Glomerular visceral epithelial cell (primary cell): Measurements from ENCODE around the gene GUCA1A.
"Not testable (repeated sequence)": the region's sequence is repeated elsewhere in the genome, so short reads cannot be mapped to it uniquely, and the experiment has no call there.

Experiments used
- DNase-seq: peaks from one replicate; pipeline ENCODE4 v3.0.0-alpha.2; 2016; ENCODE audit errors: extremely low spot score

The GUCA1A gene

DNA sequence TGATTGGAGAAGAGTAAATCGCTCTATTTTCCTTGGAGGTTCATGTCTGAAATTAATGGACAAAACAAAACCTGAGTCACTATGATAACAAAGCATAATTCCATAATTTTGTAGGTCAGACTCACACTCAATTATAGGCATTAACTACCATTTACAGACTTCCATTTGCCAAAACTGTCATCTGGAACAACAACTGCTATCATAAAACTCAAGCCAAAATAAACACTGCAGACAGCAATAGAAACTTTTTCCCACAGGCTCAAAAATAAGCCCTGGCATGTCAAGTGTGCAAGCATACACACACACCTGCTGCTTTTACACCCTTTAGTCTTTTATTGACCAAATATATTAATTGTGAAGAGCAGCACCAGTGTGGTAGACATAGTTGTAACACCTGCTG is 37.4 kb downstream of the GUCA1A start:
- no peak for DNase-seq

DNA sequence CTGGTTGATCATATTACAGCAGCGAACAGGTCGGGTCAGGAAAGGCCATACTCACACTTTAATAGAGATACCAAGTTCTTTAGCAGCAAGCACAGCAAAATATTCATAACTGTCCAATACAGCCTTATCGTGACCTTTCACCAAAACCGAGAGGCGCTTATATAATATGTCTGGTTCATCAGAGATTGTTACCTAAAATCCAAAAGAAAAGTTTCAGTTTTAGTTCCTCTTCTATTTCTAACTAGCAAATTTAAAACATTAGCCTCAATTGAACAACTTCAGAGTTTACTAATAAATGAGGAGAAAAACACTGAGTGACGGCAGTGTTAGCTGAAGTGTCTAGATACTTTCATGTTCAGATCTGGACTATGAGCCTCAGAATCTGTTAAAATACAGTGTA is 38.6 kb downstream of the GUCA1A start:
- DNase-seq = no peak

GRCh38 chr6:42212442-42212841 is 39.3 kb downstream of the GUCA1A start:
- DNase-seq = no peak

GRCh38 chr6:42216495-42216894 is 43.3 kb downstream of the GUCA1A start:
- not testable (repeated sequence) for DNase-seq

DNA sequence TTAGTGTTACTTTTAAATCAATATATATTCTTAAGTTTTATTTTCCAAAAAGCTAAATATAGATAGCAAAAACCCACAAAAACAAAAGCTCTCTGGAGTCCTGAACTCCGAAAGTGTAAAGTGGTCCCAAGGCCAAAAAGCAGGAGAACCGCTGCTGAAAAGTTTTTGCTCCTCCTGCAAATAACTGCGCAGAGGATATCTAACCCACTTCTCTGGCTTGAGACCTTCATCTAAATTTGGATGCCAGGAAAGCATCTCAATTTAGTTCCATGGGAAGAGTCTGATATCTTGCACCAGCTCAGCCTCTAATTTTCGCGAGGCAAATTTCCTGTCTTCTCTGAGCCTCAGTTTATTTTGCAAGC is 44.0 kb downstream of the GUCA1A start:
- no peak for DNase-seq

GRCh38 chr6:42217519-42218367 is 44.6 kb downstream of the GUCA1A start, which contains the start of gene MRPS10:
Gene MRPS10, minus strand, starts transcription at chr6:42217861. Its CDS starts 12 bp downstream, at chr6:42217849.
- peak; percentile 95 for DNase-seq

GRCh38 chr6:42220807-42221206 is 47.6 kb downstream of the GUCA1A start:
- DNase-seq = no peak

DNA sequence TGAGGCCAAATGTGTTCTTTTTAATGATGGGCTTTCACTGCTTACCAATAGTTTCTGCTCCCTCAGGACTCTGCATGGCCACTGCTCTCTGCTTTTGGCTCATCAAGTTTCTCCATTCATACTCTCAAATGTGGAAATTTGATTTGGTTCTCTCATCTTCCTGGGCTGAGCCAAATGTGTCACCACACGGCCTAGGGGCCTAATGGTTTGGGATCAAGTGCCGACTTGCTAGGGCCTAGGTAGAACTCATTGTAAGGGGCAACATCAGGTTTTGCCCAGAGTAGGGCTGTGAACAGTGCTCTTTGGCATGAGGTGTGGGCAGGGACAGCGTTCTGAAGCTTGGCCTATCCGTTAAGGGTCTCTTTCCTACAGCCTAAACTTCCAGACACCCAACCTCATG is 48.4 kb downstream of the GUCA1A start:
- DNase-seq = no peak

- DNase-seq = no peak
Measured at GRCh38 chr6:42222448-42222847, 49.3 kb downstream of the GUCA1A start.

DNA sequence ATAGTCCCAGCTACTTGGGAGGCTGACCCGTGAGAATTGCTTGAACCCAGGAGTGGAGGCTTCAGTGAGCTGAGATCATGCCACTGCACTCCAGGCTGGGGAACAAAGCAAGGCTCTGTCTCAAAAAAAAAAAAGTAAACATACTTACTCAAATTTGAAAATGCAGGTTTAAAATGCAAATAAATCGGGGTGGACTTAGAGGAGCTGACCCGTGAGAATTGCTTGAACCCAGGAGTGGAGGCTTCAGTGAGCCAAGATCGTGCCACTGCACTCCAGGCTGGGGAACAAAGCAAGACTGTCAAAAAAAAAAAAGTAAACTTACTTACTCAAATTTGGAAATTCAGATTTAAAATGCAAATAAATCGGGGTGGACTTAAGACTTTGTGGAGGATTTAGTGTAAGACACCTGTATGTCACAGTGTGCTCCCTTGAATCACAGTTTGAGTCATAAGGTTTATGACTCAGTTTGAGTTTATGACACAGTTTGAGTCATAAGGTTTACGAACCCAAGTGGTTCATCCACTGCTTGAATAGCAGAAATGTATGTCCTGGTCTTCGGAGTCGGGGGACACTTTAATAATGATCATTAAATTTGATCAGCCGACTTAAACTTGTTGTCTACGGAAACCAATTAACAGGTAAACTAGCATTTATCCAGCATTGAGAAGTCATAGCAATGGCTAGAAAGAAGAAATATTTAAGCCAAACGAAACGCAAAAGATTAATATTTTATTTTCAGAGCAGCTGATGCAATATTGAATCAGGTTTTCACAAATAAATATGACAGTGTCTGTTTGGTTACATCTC is 51.3 kb downstream of the GUCA1A start:
- DNase-seq = peak; percentile 75

GRCh38 chr6:42225029-42225339 is 51.8 kb downstream of the GUCA1A start:
- no peak for DNase-seq

DNA sequence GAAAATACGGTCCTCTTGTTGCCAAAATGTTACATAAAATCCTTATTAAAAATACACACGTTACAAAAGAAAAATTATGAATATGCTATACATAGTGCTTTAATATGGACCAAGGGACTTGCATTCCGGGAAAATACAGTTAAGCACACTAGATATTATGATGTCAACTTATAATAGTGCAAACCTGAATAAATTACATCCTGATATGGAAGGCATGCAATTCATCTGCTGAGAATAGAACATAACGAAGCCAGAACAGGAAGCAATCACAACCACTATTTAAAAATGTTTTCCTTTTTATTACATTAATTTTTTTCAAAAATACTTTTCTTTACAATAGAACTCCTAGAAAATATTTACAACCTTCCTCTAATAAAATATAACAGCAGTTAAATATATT is 52.3 kb downstream of the GUCA1A start:
- no peak for DNase-seq

GRCh38 chr6:42226161-42226611 is 53.0 kb downstream of the GUCA1A start:
- DNase-seq = peak; percentile 73

GRCh38 chr6:42226645-42227143 is 53.5 kb downstream of the GUCA1A start:
- peak; percentile 83 for DNase-seq

GRCh38 chr6:42227173-42227850 is 54.1 kb downstream of the GUCA1A start:
- DNase-seq = peak; percentile 56

- DNase-seq = no peak
Measured at GRCh38 chr6:42228305-42228704, 55.1 kb downstream of the GUCA1A start.
